HCT116 (cell line): ENCODE measurements around the gene CBR4. TPM values are rescaled to one million over a fixed set of nuclear protein-coding genes. Genes with fewer than 3 reads are reported as not detected.

Experiments
- ATAC-seq: fragments of 200-7000 bp; cut with Tn5 transposase; 2 replicates; pipeline ENCODE4 v1.9.1; 2020; ENCODE audit warnings: mild to moderate bottlenecking, moderate library complexity
- BruUV-seq: library from RNA; stranded (reverse); fragments of 400-500 nt; replicated peaks from 2 replicates; lab custom pipeline; 2021; lab: Mats Ljungman, UMichigan
- CTCF ChIA-PET: fragments of 300-600 bp; sonication (Branson Sonifier 250); formaldehyde crosslinking; loops from one replicate; lab custom pipeline; 2021; ENCODE audit warnings: antibody characterized with exemption; lab: Charles Lee
- POLR2A ChIA-PET: fragments of 300-600, 350-600 bp; sonication (Branson Sonifier 250); formaldehyde crosslinking; loops from one replicate; lab custom pipeline; 2021; ENCODE audit warnings: antibody characterized with exemption; lab: Charles Lee
- RAD21 ChIA-PET, 2 experiments: fragments of 300-600 bp; sonication (Branson Sonifier 250); formaldehyde crosslinking; loops; one replicate each; lab custom pipeline; 2023; ENCODE audit warnings: low total read pairs in 2 of 2; ENCODE audit not compliant: uncharacterized antibody in 2 of 2, unreplicated experiment in 2 of 2, low non-redundant PET in 1 of 2; lab: Charles Lee
- DNase-seq: peaks from one replicate; pipeline ENCODE4 v3.0.0-alpha.2; 2010; ENCODE audit warnings: low read depth, low spot score
- H2AFZ ChIP-seq: fragments of 200-600 bp; shearing (Covaris generic), sonication (generic); 2 replicates; pipeline ENCODE4 v1.6.1; 2017; ENCODE audit warnings: low read depth, mixed run types, mixed read lengths, antibody characterized with exemption, low read length; ENCODE audit not compliant: poor library complexity, severe bottlenecking
- H3K27ac ChIP-seq: 2 replicates; pipeline ENCODE4 v1.5.1; 2012; ENCODE audit warnings: low read depth, low read length
- H3K27me3 ChIP-seq: fragments of 200-600 bp; sonication (generic); 2 replicates; pipeline ENCODE4 v1.6.1; 2016; ENCODE audit warnings: mixed run types, low read length, mixed read lengths; ENCODE audit not compliant: insufficient read depth
- H3K36me3 ChIP-seq, 2 experiments: fragments of 200-500 bp in 1 of 2; fragments of 200-600 bp in 1 of 2; sonication (Bioruptor generic) in 1 of 2; sonication (generic) in 1 of 2; 2 replicates each; pipeline versions ENCODE4 v1.5.1 to v1.6.1; 2014 to 2016; ENCODE audit warnings: low read length in 2 of 2, inconsistent platforms in 1 of 2, mixed read lengths in 1 of 2, mixed run types in 1 of 2; ENCODE audit not compliant: insufficient read depth in 2 of 2, control insufficient read depth in 1 of 2
- H3K4me1 ChIP-seq, 2 experiments: fragments of 200-600 bp in 1 of 2; sonication (generic) in 1 of 2; 2 replicates each; pipeline versions ENCODE4 v1.5.1 to v1.6.1; 2012 to 2017; ENCODE audit warnings: low read length in 2 of 2, inconsistent platforms in 1 of 2, mild to moderate bottlenecking in 1 of 2, mixed read lengths in 1 of 2, mixed run types in 1 of 2, moderate library complexity in 1 of 2; ENCODE audit not compliant: insufficient read depth in 2 of 2, control insufficient read depth in 1 of 2
- H3K4me2 ChIP-seq: fragments of 200-600 bp; sonication (generic); 2 replicates; pipeline ENCODE4 v1.6.1; 2017; ENCODE audit warnings: mixed run types, low read length, mixed read lengths
- H3K4me3 ChIP-seq, 2 experiments: fragments of 200-600 bp in 1 of 2; sonication (generic) in 1 of 2; replicated peaks in 1 of 2; 2 replicates each; pipeline ENCODE4 v1.5.1; 2011 to 2016; ENCODE audit warnings: low read length in 2 of 2, control low read depth in 1 of 2, low read depth in 1 of 2, mild to moderate bottlenecking in 1 of 2, mixed read lengths in 1 of 2, mixed run types in 1 of 2
- H3K79me2 ChIP-seq: fragments of 200-600 bp; sonication (generic); 2 replicates; pipeline ENCODE4 v1.6.1; 2017; ENCODE audit warnings: mild to moderate bottlenecking, mixed run types, low read length, moderate library complexity, mixed read lengths; ENCODE audit not compliant: insufficient read depth
- H3K9ac ChIP-seq: fragments of 200-600 bp; sonication (generic); 2 replicates; pipeline ENCODE4 v1.6.1; 2016; ENCODE audit warnings: low read length, mixed read lengths
- H3K9me2 ChIP-seq: fragments of 200-600 bp; sonication (generic), shearing (Covaris generic); 2 replicates; pipeline ENCODE4 v1.6.1; 2017; ENCODE audit warnings: mixed run types, mild to moderate bottlenecking, moderate library complexity; ENCODE audit not compliant: insufficient read depth
- H3K9me3 ChIP-seq, 2 experiments: fragments of 200-500 bp in 1 of 2; fragments of 200-600 bp in 1 of 2; sonication (Bioruptor generic) in 1 of 2; sonication (generic) in 1 of 2; 2 replicates each; pipeline ENCODE4 v1.6.1; 2014 to 2017; ENCODE audit warnings: low read length in 2 of 2, mixed read lengths in 2 of 2, inconsistent platforms in 1 of 2, low read depth in 1 of 2, mild to moderate bottlenecking in 1 of 2, mixed run types in 1 of 2, moderate library complexity in 1 of 2; ENCODE audit not compliant: control insufficient read depth in 1 of 2, insufficient read depth in 1 of 2
- H4K20me1 ChIP-seq: fragments of 200-600 bp; sonication (generic), shearing (Covaris generic); 2 replicates; pipeline ENCODE4 v1.6.1; 2017; ENCODE audit warnings: mixed run types, mild to moderate bottlenecking, moderate library complexity; ENCODE audit not compliant: insufficient read depth
- CBX3 ChIP-seq: IDR thresholded peaks from 2 replicates; pipeline ENCODE4 v1.6.1; 2012; ENCODE audit warnings: low read depth
- CEBPB ChIP-seq: IDR thresholded peaks from 2 replicates; pipeline ENCODE4 v1.6.1; 2012; ENCODE audit warnings: low read depth
- EGR1 ChIP-seq: IDR thresholded peaks from 2 replicates; pipeline ENCODE4 v1.6.1; 2012; ENCODE audit warnings: low read depth
- POLR2A ChIP-seq: IDR thresholded peaks from 2 replicates; pipeline ENCODE4 v1.7.0; 2011; ENCODE audit warnings: borderline replicate concordance; ENCODE audit not compliant: insufficient read depth, insufficient read length; ENCODE audit errors: extremely low read depth
- SRF ChIP-seq: IDR thresholded peaks from 2 replicates; pipeline ENCODE4 v1.6.1; 2012; ENCODE audit warnings: low read depth
- YY1 ChIP-seq: IDR thresholded peaks from 2 replicates; pipeline ENCODE4 v1.6.1; 2011; ENCODE audit warnings: low read length, low read depth, moderate library complexity, mild to moderate bottlenecking; ENCODE audit not compliant: insufficient replicate concordance; ENCODE audit errors: extremely low read depth
- ZFX ChIP-seq: fragments of 450-650 bp; IDR thresholded peaks from 2 replicates; pipeline ENCODE4 v1.6.1; 2017
- intact Hi-C: fragments of 100-400 bp; cut with micrococcal nuclease; formaldehyde crosslinking; loops from 2 replicates; pipeline ENCODE4 v1.10.0; 2022
- total RNA-seq: library from RNA; stranded (reverse); gene quantifications from one replicate; pipeline ENCODE4 v1.2.1, GENCODE V29; 2021; ENCODE audit not compliant: unreplicated experiment
- TF ChIP-seq, protein P1 (sequence below): IDR thresholded peaks from 2 replicates; pipeline ENCODE4 v1.6.1; 2012; ENCODE audit warnings: low read depth
- TF ChIP-seq, protein P2 (sequence below): IDR thresholded peaks from 2 replicates; pipeline ENCODE4 v1.6.1; 2012
- TF ChIP-seq, protein P3 (sequence below): IDR thresholded peaks from 2 replicates; pipeline ENCODE4 v1.6.1; 2011; ENCODE audit warnings: mild to moderate bottlenecking, low read length, moderate library complexity; ENCODE audit not compliant: insufficient replicate concordance; ENCODE audit errors: extremely low read depth
- TF ChIP-seq, protein P4 (sequence below): IDR thresholded peaks from 2 replicates; pipeline ENCODE4 v1.6.1; 2012
- TF ChIP-seq, protein P5 (sequence below), 3 experiments: fragments of 200-600 bp in 1 of 3; sonication (generic) in 1 of 3; IDR thresholded peaks in 2 of 3; conservative IDR thresholded peaks in 1 of 3; 2 replicates each; pipeline ENCODE4 v1.5.1; 2012 to 2017; ENCODE audit warnings: low read depth in 2 of 3, low read length in 2 of 3, antibody characterized with exemption in 1 of 3, borderline replicate concordance in 1 of 3, control low read depth in 1 of 3, mild to moderate bottlenecking in 1 of 3, mixed read lengths in 1 of 3, mixed run types in 1 of 3, moderate library complexity in 1 of 3; ENCODE audit not compliant: insufficient read depth in 1 of 3

The CBR4 gene
- total RNA-seq, 1 experiment from 2014 or later = 32.3 TPM

DNA sequence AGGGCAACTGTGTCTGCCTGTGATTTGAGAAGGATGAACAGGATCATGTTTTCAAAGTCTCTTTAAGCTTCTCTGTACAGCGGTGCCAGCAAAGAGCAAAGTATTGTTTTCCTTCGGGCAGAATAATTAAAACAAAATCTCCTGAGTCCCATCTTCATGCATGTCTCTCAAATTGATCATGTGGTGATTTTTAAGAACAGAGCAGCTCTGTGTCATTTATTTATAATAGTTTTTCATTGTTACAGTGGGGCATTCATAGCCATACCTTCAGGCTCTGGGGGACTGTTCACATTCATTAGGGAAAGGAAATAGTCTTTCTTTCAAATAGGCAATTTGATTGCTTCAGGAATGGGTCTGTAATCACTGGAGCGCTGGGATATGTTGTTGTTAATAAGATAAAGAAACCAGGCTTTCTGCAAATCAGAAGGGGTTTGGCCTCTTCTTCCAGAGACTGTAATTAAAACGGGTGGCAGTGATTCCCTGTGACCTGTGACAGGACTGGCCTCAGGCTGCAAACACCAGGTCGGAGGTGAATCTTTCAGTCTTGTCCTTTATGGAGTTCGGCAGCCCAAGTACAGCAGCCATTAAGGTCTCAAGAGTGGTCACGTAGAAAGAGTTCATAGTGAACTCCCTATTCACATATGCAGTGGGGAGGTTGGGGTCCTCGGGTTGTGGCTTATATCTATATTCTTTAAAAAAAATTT, 29.3 kb upstream of the CBR4 start (continued):
- TF ChIP-seq, protein P1, sequence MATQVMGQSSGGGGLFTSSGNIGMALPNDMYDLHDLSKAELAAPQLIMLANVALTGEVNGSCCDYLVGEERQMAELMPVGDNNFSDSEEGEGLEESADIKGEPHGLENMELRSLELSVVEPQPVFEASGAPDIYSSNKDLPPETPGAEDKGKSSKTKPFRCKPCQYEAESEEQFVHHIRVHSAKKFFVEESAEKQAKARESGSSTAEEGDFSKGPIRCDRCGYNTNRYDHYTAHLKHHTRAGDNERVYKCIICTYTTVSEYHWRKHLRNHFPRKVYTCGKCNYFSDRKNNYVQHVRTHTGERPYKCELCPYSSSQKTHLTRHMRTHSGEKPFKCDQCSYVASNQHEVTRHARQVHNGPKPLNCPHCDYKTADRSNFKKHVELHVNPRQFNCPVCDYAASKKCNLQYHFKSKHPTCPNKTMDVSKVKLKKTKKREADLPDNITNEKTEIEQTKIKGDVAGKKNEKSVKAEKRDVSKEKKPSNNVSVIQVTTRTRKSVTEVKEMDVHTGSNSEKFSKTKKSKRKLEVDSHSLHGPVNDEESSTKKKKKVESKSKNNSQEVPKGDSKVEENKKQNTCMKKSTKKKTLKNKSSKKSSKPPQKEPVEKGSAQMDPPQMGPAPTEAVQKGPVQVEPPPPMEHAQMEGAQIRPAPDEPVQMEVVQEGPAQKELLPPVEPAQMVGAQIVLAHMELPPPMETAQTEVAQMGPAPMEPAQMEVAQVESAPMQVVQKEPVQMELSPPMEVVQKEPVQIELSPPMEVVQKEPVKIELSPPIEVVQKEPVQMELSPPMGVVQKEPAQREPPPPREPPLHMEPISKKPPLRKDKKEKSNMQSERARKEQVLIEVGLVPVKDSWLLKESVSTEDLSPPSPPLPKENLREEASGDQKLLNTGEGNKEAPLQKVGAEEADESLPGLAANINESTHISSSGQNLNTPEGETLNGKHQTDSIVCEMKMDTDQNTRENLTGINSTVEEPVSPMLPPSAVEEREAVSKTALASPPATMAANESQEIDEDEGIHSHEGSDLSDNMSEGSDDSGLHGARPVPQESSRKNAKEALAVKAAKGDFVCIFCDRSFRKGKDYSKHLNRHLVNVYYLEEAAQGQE = no peak
- TF ChIP-seq POLR2A (no peak), YY1 (no peak), CBX3 (no peak), ZFX (no peak), SRF (no peak)
- TF ChIP-seq, protein P2, sequence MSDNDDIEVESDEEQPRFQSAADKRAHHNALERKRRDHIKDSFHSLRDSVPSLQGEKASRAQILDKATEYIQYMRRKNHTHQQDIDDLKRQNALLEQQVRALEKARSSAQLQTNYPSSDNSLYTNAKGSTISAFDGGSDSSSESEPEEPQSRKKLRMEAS = no peak
- TF ChIP-seq, protein P3, sequence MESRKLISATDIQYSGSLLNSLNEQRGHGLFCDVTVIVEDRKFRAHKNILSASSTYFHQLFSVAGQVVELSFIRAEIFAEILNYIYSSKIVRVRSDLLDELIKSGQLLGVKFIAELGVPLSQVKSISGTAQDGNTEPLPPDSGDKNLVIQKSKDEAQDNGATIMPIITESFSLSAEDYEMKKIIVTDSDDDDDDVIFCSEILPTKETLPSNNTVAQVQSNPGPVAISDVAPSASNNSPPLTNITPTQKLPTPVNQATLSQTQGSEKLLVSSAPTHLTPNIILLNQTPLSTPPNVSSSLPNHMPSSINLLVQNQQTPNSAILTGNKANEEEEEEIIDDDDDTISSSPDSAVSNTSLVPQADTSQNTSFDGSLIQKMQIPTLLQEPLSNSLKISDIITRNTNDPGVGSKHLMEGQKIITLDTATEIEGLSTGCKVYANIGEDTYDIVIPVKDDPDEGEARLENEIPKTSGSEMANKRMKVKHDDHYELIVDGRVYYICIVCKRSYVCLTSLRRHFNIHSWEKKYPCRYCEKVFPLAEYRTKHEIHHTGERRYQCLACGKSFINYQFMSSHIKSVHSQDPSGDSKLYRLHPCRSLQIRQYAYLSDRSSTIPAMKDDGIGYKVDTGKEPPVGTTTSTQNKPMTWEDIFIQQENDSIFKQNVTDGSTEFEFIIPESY = no peak

DNA sequence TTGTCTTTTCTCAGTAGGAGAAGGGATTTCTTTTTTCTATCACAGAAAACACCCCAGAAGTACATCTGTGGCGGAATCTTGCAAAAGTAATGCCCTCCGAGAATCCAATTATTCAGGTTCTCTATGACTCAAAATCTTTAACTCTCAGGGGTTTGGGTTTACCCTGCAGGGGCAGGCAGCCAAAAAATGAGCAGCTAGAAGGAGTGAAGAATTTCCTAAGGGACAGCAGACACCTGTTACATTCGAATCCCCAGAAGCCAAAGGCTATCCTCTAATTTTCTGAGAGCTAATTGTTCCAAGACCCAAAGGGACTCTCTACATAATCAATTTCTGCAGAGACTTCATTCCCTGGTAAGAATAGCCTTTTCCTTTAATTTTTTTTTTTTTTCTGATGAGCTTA, 27.5 kb upstream of the CBR4 start:
- peaks cover 3 to 26% of the 10 kb centered on the region in 2 experiments; a peak in 3 of 4 replicates for H3K4me1 ChIP-seq
- no peaks in the 10 kb centered on the region for H3K36me3 ChIP-seq
- no peaks in the 10 kb centered on the region for H4K20me1 ChIP-seq
- DNase-seq (no peak), ATAC-seq (no peak)
- H3K79me2 ChIP-seq = no peaks in the 10 kb centered on the region
- peak overlapping the region; percentile 21 for H2AFZ ChIP-seq
- no peaks in the 10 kb centered on the region for H3K9me2 ChIP-seq
- H3K9me3 ChIP-seq = no peaks in the 10 kb centered on the region
- POLR2A ChIA-PET = no interaction called here
- no peak overlapping the region for H3K27ac ChIP-seq
- intact Hi-C loops = no loop called here
- no peak overlapping the region for H3K4me3 ChIP-seq
- no peaks in the 10 kb centered on the region for H3K27me3 ChIP-seq
- H3K9ac ChIP-seq = no peak overlapping the region
- RAD21 ChIA-PET = no interaction called here
- no TSS peak for BruUV-seq
- H3K4me2 ChIP-seq = no peak overlapping the region
- CTCF ChIA-PET = no interaction called here
- TF ChIP-seq CBX3 = no peak
- no peak for TF ChIP-seq SRF
- TF ChIP-seq EGR1 = no peak
- TF ChIP-seq, protein P4, sequence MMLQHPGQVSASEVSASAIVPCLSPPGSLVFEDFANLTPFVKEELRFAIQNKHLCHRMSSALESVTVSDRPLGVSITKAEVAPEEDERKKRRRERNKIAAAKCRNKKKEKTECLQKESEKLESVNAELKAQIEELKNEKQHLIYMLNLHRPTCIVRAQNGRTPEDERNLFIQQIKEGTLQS = no peak
- no peak for TF ChIP-seq CEBPB
- TF ChIP-seq, protein P3 = no peak
- TF ChIP-seq, protein P5, sequence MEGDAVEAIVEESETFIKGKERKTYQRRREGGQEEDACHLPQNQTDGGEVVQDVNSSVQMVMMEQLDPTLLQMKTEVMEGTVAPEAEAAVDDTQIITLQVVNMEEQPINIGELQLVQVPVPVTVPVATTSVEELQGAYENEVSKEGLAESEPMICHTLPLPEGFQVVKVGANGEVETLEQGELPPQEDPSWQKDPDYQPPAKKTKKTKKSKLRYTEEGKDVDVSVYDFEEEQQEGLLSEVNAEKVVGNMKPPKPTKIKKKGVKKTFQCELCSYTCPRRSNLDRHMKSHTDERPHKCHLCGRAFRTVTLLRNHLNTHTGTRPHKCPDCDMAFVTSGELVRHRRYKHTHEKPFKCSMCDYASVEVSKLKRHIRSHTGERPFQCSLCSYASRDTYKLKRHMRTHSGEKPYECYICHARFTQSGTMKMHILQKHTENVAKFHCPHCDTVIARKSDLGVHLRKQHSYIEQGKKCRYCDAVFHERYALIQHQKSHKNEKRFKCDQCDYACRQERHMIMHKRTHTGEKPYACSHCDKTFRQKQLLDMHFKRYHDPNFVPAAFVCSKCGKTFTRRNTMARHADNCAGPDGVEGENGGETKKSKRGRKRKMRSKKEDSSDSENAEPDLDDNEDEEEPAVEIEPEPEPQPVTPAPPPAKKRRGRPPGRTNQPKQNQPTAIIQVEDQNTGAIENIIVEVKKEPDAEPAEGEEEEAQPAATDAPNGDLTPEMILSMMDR (IDR thresholded peaks at IDR 0.05 in 2 of 3, conservative IDR thresholded peaks at IDR 0.05 in 1 of 3; ENCODE audit: borderline replicate concordance in 1 of 3, insufficient read depth in 1 of 3, low read depth in 2 of 3, low read length in 2 of 3) = no peak
- TF ChIP-seq, protein P2 = no peak
